ENCODE measurements around the gene JAML. TPM values are rescaled to one million over a fixed set of nuclear protein-coding genes. Genes with fewer than 3 reads are reported as not detected.

The JAML gene
- total RNA-seq, 1 donor from 2014 or later, result not detected

DNA sequence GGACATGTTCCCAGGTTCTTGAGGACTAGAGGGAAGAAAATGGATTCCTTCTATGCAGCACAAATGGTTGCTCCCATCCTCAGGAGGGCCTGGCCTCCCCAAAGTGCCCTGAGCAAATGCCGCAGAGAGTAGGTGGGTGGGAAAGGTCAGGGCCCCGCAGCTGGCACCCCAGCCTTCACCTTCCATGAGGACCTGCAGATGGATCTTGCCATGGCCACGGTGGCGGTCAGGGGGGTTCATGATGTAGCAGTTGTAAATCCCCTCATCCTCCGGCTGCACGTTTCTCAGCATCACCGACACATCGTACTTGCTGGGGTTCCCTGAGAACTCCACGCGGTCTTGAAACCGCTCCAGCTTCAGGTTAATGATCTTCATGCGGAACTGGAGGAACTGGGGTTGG is 56.9 kb downstream of the JAML start:
- Mint-ChIP-seq H3K4me3 (ENCODE audit: unreplicated experiment) (no peak overlapping the region), H3K36me3 (ENCODE audit: low read depth) (no peaks in the 10 kb centered on the region), H3K9me3 (ENCODE audit: low read depth) (no peaks in the 10 kb centered on the region), H3K4me1 (ENCODE audit: low read depth) (no peaks in the 10 kb centered on the region), H3K27ac (ENCODE audit: unreplicated experiment) (no peak overlapping the region), H3K27me3 (ENCODE audit: low read depth) (peaks cover 62% of the 10 kb centered on the region)
- DNase-seq (ENCODE audit: low spot score), result peak; percentile 88
- TF ChIP-seq, protein P1, sequence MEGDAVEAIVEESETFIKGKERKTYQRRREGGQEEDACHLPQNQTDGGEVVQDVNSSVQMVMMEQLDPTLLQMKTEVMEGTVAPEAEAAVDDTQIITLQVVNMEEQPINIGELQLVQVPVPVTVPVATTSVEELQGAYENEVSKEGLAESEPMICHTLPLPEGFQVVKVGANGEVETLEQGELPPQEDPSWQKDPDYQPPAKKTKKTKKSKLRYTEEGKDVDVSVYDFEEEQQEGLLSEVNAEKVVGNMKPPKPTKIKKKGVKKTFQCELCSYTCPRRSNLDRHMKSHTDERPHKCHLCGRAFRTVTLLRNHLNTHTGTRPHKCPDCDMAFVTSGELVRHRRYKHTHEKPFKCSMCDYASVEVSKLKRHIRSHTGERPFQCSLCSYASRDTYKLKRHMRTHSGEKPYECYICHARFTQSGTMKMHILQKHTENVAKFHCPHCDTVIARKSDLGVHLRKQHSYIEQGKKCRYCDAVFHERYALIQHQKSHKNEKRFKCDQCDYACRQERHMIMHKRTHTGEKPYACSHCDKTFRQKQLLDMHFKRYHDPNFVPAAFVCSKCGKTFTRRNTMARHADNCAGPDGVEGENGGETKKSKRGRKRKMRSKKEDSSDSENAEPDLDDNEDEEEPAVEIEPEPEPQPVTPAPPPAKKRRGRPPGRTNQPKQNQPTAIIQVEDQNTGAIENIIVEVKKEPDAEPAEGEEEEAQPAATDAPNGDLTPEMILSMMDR (IDR thresholded peaks at IDR 0.05), result no peak

GRCh38 chr11:118167253-118167652 is 57.6 kb downstream of the JAML start:
- no peaks in the 10 kb centered on the region for H3K9me3 Mint-ChIP-seq (ENCODE audit: low read depth)
- TF ChIP-seq, protein P1 (IDR thresholded peaks at IDR 0.05), result no peak
- H3K27me3 Mint-ChIP-seq (ENCODE audit: low read depth), result peaks cover 63% of the 10 kb centered on the region
- H3K4me1 Mint-ChIP-seq (ENCODE audit: low read depth), result no peaks in the 10 kb centered on the region
- H3K27ac Mint-ChIP-seq (ENCODE audit: unreplicated experiment), result no peak overlapping the region
- DNase-seq (ENCODE audit: low spot score), result no peak
- no peak overlapping the region for H3K4me3 Mint-ChIP-seq (ENCODE audit: unreplicated experiment)
- H3K36me3 Mint-ChIP-seq (ENCODE audit: low read depth), result no peaks in the 10 kb centered on the region

- Mint-ChIP-seq H3K27ac (ENCODE audit: unreplicated experiment) (no peak overlapping the region), H3K4me1 (ENCODE audit: low read depth) (no peaks in the 10 kb centered on the region), H3K9me3 (ENCODE audit: low read depth) (no peaks in the 10 kb centered on the region), H3K4me3 (ENCODE audit: unreplicated experiment) (no peak overlapping the region), H3K27me3 (ENCODE audit: low read depth) (peaks cover 67% of the 10 kb centered on the region), H3K36me3 (ENCODE audit: low read depth) (no peaks in the 10 kb centered on the region)
- peak; percentile 89 for DNase-seq (ENCODE audit: low spot score)
- TF ChIP-seq, protein P1 (IDR thresholded peaks at IDR 0.05), result no peak
Measured at GRCh38 chr11:118166641-118167040, 58.2 kb downstream of the JAML start.

GRCh38 chr11:118164885-118165284 is 59.9 kb downstream of the JAML start:
- TF ChIP-seq, protein P1 (IDR thresholded peaks at IDR 0.05), result no peak
- Mint-ChIP-seq H3K36me3 (ENCODE audit: low read depth) (no peaks in the 10 kb centered on the region), H3K27ac (ENCODE audit: unreplicated experiment) (no peak overlapping the region), H3K4me3 (ENCODE audit: unreplicated experiment) (no peak overlapping the region), H3K27me3 (ENCODE audit: low read depth) (peaks cover 67% of the 10 kb centered on the region), H3K4me1 (ENCODE audit: low read depth) (no peaks in the 10 kb centered on the region), H3K9me3 (ENCODE audit: low read depth) (no peaks in the 10 kb centered on the region)
- peak; percentile 52 for DNase-seq (ENCODE audit: low spot score)

GRCh38 chr11:118163494-118163893 is 61.3 kb downstream of the JAML start:
- TF ChIP-seq, protein P1 (IDR thresholded peaks at IDR 0.05), result no peak
- H3K27ac Mint-ChIP-seq (ENCODE audit: unreplicated experiment), result no peak overlapping the region
- no peak for DNase-seq (ENCODE audit: low spot score)
- H3K9me3 Mint-ChIP-seq (ENCODE audit: low read depth), result no peaks in the 10 kb centered on the region
- H3K4me1 Mint-ChIP-seq (ENCODE audit: low read depth), result no peaks in the 10 kb centered on the region
- peaks cover 65% of the 10 kb centered on the region for H3K27me3 Mint-ChIP-seq (ENCODE audit: low read depth)
- H3K4me3 Mint-ChIP-seq (ENCODE audit: unreplicated experiment), result no peak overlapping the region
- no peaks in the 10 kb centered on the region for H3K36me3 Mint-ChIP-seq (ENCODE audit: low read depth)
